GM12878 (cell line): Measurements from ENCODE around the gene LARGE1. TPM values are rescaled to one million over a fixed set of nuclear protein-coding genes. Genes with fewer than 3 reads are reported as not detected.

Experiments used
- ATAC-seq: fragments of 200-7000 bp; cut with Tn5 transposase; 3 replicates; pipeline ENCODE4 v1.9.1; 2020; ENCODE audit warnings: mild to moderate bottlenecking, moderate library complexity
- BruUV-seq: library from RNA; stranded (reverse); fragments of 400-500 nt; replicated peaks from 2 replicates; lab custom pipeline; 2021; lab: Mats Ljungman, UMichigan
- CTCF ChIA-PET: fragments of 300-600 bp; sonication (Branson Sonifier 250); formaldehyde crosslinking; extraction: SDS; loops from one replicate; lab custom pipeline; 2021; ENCODE audit warnings: inconsistent platforms; lab: Yijun Ruan, JAX
- POLR2A ChIA-PET: fragments of 350-600 bp; formaldehyde crosslinking; extraction: SDS; loops from one replicate; lab custom pipeline; 2021; ENCODE audit warnings: inconsistent platforms; lab: Charles Lee
- RAD21 ChIA-PET: fragments of 300-600 bp; sonication (Branson Sonifier 250); formaldehyde crosslinking; loops from one replicate; lab custom pipeline; 2023; ENCODE audit warnings: antibody characterized with exemption; ENCODE audit not compliant: unreplicated experiment; lab: Charles Lee
- SMC1A ChIA-PET: fragments of 300-600 bp; sonication (Branson Sonifier 250); formaldehyde crosslinking; loops from one replicate; lab custom pipeline; 2023; ENCODE audit not compliant: unreplicated experiment, uncharacterized antibody; lab: Charles Lee
- DNase-seq: peaks from one replicate; pipeline ENCODE4 v3.0.0-alpha.2; 2011; ENCODE audit warnings: low read depth, low spot score
- FAIRE-seq: peaks from 3 replicates; lab custom pipeline; 2011; peaks lifted over from hg19 to GRCh38; lab: Jason Lieb, UNC
- H2AFZ ChIP-seq: 2 replicates; pipeline ENCODE4 v1.6.0; 2011; ENCODE audit warnings: low read depth, low read length, control low read depth; ENCODE audit not compliant: control insufficient read depth
- H3K27ac ChIP-seq: 2 replicates; pipeline ENCODE4 v1.5.1; 2011; ENCODE audit warnings: control low read depth; ENCODE audit not compliant: control insufficient read depth, insufficient read depth
- H3K27me3 ChIP-seq, 2 experiments: replicated peaks in 1 of 2; 2 replicates each; pipeline versions ENCODE4 v1.6.0 to v1.6.1; 2011; ENCODE audit warnings: low read length in 1 of 2; ENCODE audit not compliant: control insufficient read depth in 2 of 2, insufficient read depth in 2 of 2
- H3K36me3 ChIP-seq, 2 experiments: 2 replicates each; pipeline ENCODE4 v1.5.1; 2011; ENCODE audit warnings: low read length in 1 of 2; ENCODE audit not compliant: control insufficient read depth in 2 of 2, insufficient read depth in 2 of 2
- H3K4me1 ChIP-seq: 2 replicates; pipeline ENCODE4 v1.6.1; 2011; ENCODE audit warnings: mild to moderate bottlenecking, low read length, moderate library complexity, mixed read lengths; ENCODE audit not compliant: control insufficient read depth, insufficient read depth
- H3K4me2 ChIP-seq: 2 replicates; pipeline ENCODE4 v1.6.0; 2011; ENCODE audit warnings: control low read depth; ENCODE audit not compliant: control insufficient read depth, insufficient read depth
- H3K4me3 ChIP-seq: fragments of 200-600 bp; sonication (generic); 2 replicates; pipeline ENCODE4 v1.5.1; 2016
- H3K79me2 ChIP-seq: 2 replicates; pipeline ENCODE4 v1.6.0; 2011; ENCODE audit warnings: low read length; ENCODE audit not compliant: control insufficient read depth, insufficient read depth
- H3K9ac ChIP-seq: 2 replicates; pipeline ENCODE4 v1.8.0; 2011; ENCODE audit warnings: low read length, control low read depth, mixed read lengths; ENCODE audit not compliant: control insufficient read depth, insufficient read depth
- H3K9me3 ChIP-seq: replicated peaks from 3 replicates; pipeline ENCODE4 v1.5.1; 2011; ENCODE audit warnings: mild to moderate bottlenecking, low read length; ENCODE audit not compliant: control insufficient read depth, insufficient read depth
- H4K20me1 ChIP-seq: 2 replicates; pipeline ENCODE4 v1.6.0; 2011; ENCODE audit not compliant: control insufficient read depth, insufficient read depth
- FOXM1 ChIP-seq: IDR thresholded peaks from 2 replicates; pipeline ENCODE4 v1.6.1; 2012; ENCODE audit warnings: low read depth, mild to moderate bottlenecking, inconsistent platforms, low read length, moderate library complexity
- RCOR1 ChIP-seq: conservative IDR thresholded peaks from 2 replicates; pipeline ENCODE4 v1.6.1; 2012; ENCODE audit warnings: low read depth, low read length, improper control_type of control experiment
- SUZ12 ChIP-seq: fragments of 200-600 bp; sonication (generic); IDR thresholded peaks from one replicate; pipeline ENCODE4 v1.6.1; 2018; ENCODE audit warnings: antibody characterized with exemption, mild to moderate bottlenecking; ENCODE audit not compliant: unreplicated experiment
- ZBTB11 ChIP-seq: fragments of 450-650 bp; formaldehyde crosslinking; IDR thresholded peaks from 2 replicates; pipeline ENCODE4 v1.5.0; 2022; ENCODE audit warnings: mild to moderate bottlenecking, missing genetic modification characterization
- ZNF622 ChIP-seq: fragments of 450-650 bp; IDR thresholded peaks from 2 replicates; pipeline ENCODE4 v1.6.1; 2017; ENCODE audit warnings: mild to moderate bottlenecking, inconsistent platforms
- in situ Hi-C: fragments of 300-500 bp; cut with MboI; formaldehyde crosslinking; loops from 9 replicates; pipeline ENCODE4 v1.14.3; 2018; ENCODE audit warnings: mixed read lengths
- intact Hi-C: fragments of 100-400 bp; cut with micrococcal nuclease; formaldehyde crosslinking; loops from one replicate; pipeline ENCODE4 v1.14.2; 2022; ENCODE audit not compliant: unreplicated experiment
- polyA plus RNA-seq, 11 experiments: library from polyadenylated mRNA; depleted of rRNA in 4 of 11; unstranded in 6 of 11; stranded (reverse) in 5 of 11; fragments of >200 nt; fragmentation: Nextera tagmentation in 4 of 11; fragmentation: Illumina TruSeq in 1 of 11; extraction: Ambion mirVana in 4 of 11; extraction: Trizol in 1 of 11; gene quantifications; 1 replicate in 1 of 11; 2 replicates in 10 of 11; pipeline versions ENCODE4 v1.2.1 to v1.2.3, GENCODE V29; 2011 to 2016; ENCODE audit warnings: inconsistent platforms in 2 of 11, missing spikeins in 2 of 11, low read depth in 1 of 11
- total RNA-seq, 4 experiments: library from RNA; depleted of rRNA in 3 of 4; stranded (reverse); fragments of >200 nt in 3 of 4; fragmentation: Illumina TruSeq in 1 of 4; extraction: Trizol in 1 of 4; gene quantifications; 2 replicates each; pipeline versions ENCODE4 v1.2.1 to v1.2.3, GENCODE V29; 2013 to 2021

LARGE1 gene
- total and polyA plus RNA-seq, 10 of the 15 experiments (the other 5 are each of a cell fraction or from before 2014, with no cell fraction given): 3.2 to 41.4 (median 17.3) TPM

- CTCF ChIA-PET: interaction anchor here (0.6 to 1.6 kb wide), 2 partner anchors 25 to 314 kb away, joined by 3 to 4 read pairs; no protein-coding TSS in a partner anchor
- H3K9me3 ChIP-seq: peaks cover 2% of the 10 kb centered on the region; the same call in 2 of the 3 replicates
- H3K9ac ChIP-seq: no peak overlapping the region
- H3K79me2 ChIP-seq: peaks cover 58% of the 10 kb centered on the region
- no peaks in the 10 kb centered on the region for H3K27me3 ChIP-seq
- no peak for DNase-seq
- SMC1A ChIA-PET: no interaction called here
- no TSS peak for BruUV-seq
- no peak for FAIRE-seq
- no peak overlapping the region for H3K4me2 ChIP-seq
- peaks cover 63% of the 10 kb centered on the region for H3K4me1 ChIP-seq
- no peaks in the 10 kb centered on the region for H3K36me3 ChIP-seq
- TF ChIP-seq FOXM1 (no peak), ZNF622 (no peak), SUZ12 (no peak), ZBTB11 (CRISPR knock-in tag) (no peak), RCOR1 (no peak)
- POLR2A ChIA-PET: no interaction called here
- no peak for ATAC-seq
- intact Hi-C loops (no loop called here), in situ Hi-C loops (no loop called here)
- no peak overlapping the region for H3K4me3 ChIP-seq
- no peak overlapping the region for H2AFZ ChIP-seq
- H3K27ac ChIP-seq: no peak overlapping the region
- no peaks in the 10 kb centered on the region for H4K20me1 ChIP-seq
- RAD21 ChIA-PET: interaction anchor here (1.3 kb wide), 1 partner anchor 23 kb away, joined by 3 read pairs; no protein-coding TSS in a partner anchor
Observed at GRCh38 chr22:33894036-33894435, 26.2 kb downstream of the LARGE1 start.
